ENCODE data around the gene HGS. TPM values are rescaled to one million over a fixed set of nuclear protein-coding genes. Genes with fewer than 3 reads are reported as not detected.

Gene HGS
- total RNA-seq, 4 donors from 2014 or later = 96.1 to 205 (median 150) TPM

DNA sequence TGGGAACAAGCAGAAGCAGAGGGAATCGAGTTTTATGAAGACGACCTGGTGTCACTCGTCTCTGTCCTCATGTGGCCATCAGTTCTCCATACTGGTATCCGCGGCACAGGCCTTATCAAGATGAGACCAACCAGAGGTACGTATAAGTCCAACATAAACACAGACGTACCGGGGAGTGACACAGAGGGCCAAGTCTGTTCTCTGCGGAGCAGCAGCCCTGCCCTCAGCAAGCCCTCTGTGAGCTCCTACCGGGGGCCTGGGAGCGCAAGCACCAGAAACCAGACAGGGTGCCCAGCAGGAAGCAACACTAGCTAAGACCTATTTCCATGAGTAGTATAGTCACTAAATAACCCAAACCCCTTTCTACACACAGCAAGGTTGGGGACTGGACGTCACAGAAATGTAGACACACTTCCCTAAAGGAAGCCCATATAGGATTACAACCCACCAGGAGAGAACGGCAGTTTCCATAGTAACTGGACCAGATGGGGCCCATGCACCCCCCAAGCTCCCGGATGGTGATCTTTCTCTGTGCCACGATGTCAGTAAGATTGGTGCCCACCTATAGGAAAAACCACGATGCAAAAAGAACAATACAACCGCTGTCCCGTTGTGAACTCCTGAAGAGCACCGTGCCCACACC lies 1.1 kb upstream of the HGS start:
- Histone ChIP-seq H3K27me3 (no peaks in the 10 kb centered on the region), H3K4me3 (peak overlapping the region; percentile 55 to 99 (median 98)), H3K36me3 (no peaks in the 10 kb centered on the region), H3K4me1 (peaks cover 19 to 28% (median 21%) of the 10 kb centered on the region in 4 donors), H3K27ac (peak overlapping the region in 3 of 4 donors; percentile 90 to 94 (median 93)), H3K9me3 (no peaks in the 10 kb centered on the region)
- TF ChIP-seq EP300 (IDR thresholded peaks at IDR 0.05; ENCODE audit: low read depth) (no peak), POLR2A (IDR thresholded peaks at IDR 0.05) (no peak), POLR2AphosphoS5 (IDR thresholded peaks at IDR 0.05) (no peak)
- TF ChIP-seq, protein P1, sequence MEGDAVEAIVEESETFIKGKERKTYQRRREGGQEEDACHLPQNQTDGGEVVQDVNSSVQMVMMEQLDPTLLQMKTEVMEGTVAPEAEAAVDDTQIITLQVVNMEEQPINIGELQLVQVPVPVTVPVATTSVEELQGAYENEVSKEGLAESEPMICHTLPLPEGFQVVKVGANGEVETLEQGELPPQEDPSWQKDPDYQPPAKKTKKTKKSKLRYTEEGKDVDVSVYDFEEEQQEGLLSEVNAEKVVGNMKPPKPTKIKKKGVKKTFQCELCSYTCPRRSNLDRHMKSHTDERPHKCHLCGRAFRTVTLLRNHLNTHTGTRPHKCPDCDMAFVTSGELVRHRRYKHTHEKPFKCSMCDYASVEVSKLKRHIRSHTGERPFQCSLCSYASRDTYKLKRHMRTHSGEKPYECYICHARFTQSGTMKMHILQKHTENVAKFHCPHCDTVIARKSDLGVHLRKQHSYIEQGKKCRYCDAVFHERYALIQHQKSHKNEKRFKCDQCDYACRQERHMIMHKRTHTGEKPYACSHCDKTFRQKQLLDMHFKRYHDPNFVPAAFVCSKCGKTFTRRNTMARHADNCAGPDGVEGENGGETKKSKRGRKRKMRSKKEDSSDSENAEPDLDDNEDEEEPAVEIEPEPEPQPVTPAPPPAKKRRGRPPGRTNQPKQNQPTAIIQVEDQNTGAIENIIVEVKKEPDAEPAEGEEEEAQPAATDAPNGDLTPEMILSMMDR (IDR thresholded peaks at IDR 0.05) = no peak
- no peak for DNase-seq
- intact Hi-C loops (cut with DNase I; ENCODE audit: low total_unique reads) = no loop called here
- WGBS, 2 donors (ENCODE audit: low coverage in 1 of 2) = 40 to 50% methylated on average over 3 to 19 of the region's 19 CpGs
- in situ Hi-C loops (cut with MboI; ENCODE audit: low pct_ligation_motif_present in 1 of 4, low pct_unique_long_range_greater_than_20kb in 1 of 4, low sequenced_read_pairs in 3 of 4) = no loop called here

GRCh38 chr17:81683208-81683583 lies 615 bp upstream of the HGS start:
- Histone ChIP-seq H3K27ac (peak overlapping the region; percentile 79 to 94 (median 92)), H3K27me3 (no peaks in the 10 kb centered on the region), H3K9me3 (no peaks in the 10 kb centered on the region), H3K36me3 (peaks cover 0 to 4% (median under 1%) of the 10 kb centered on the region in 4 donors), H3K4me1 (peaks cover 19 to 28% (median 21%) of the 10 kb centered on the region in 4 donors), H3K4me3 (peak overlapping the region; percentile 55 to 99 (median 98))
- WGBS, 2 donors (ENCODE audit: low coverage in 1 of 2) = 0% methylated on average over 36 of the region's 37 CpGs; no CpG with 5 or more reads in 1 of the 2 donors
- intact Hi-C loops (cut with DNase I; ENCODE audit: low total_unique reads) = no loop called here
- DNase-seq = no peak
- TF ChIP-seq POLR2AphosphoS5 (IDR thresholded peaks at IDR 0.05) (no peak), EP300 (IDR thresholded peaks at IDR 0.05; ENCODE audit: low read depth) (no peak), POLR2A (IDR thresholded peaks at IDR 0.05) (no peak)
- TF ChIP-seq, protein P1 (IDR thresholded peaks at IDR 0.05) = no peak
- in situ Hi-C loops (cut with MboI; ENCODE audit: low pct_ligation_motif_present in 1 of 4, low pct_unique_long_range_greater_than_20kb in 1 of 4, low sequenced_read_pairs in 3 of 4) = no loop called here

DNA sequence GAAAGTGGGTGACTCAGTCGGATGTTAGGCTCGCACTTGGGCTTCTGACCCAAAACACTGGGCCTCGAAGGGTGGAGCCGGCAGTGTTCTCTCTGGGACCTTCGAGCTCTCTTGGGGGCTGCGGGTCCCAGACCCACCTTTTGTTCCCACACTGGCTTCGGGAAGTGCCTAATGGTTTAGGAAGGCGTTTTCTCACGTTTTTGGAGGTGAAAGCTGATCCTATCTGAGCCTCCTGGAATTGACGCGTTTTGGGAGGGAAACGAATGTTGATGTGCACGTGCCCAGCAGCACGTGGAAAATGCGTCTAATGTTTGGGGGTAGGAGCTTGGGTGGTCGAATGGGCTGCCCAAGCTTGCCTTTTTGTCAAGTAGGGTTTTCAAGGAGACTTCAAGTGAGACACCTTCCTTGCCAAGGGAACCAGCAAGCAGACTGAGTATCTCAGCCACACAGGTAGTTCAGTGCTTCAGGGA lies 666 bp downstream of the HGS start:
- WGBS, 2 donors (ENCODE audit: low coverage in 1 of 2) = 3% methylated on average over 16 of the region's 16 CpGs; no CpG with 5 or more reads in 1 of the 2 donors
- H3K36me3 ChIP-seq = peaks cover 0 to 17% (median 4%) of the 10 kb centered on the region in 4 donors
- peak overlapping the region; percentile 79 to 94 (median 92) for H3K27ac ChIP-seq
- intact Hi-C loops (cut with DNase I; ENCODE audit: low total_unique reads) = no loop called here
- DNase-seq = peak; percentile 25
- H3K27me3 ChIP-seq = no peaks in the 10 kb centered on the region
- H3K4me1 ChIP-seq = peaks cover 19 to 28% (median 21%) of the 10 kb centered on the region in 4 donors
- TF ChIP-seq EP300 (IDR thresholded peaks at IDR 0.05; ENCODE audit: low read depth) (no peak), POLR2AphosphoS5 (IDR thresholded peaks at IDR 0.05) (no peak), POLR2A (IDR thresholded peaks at IDR 0.05) (no peak)
- TF ChIP-seq, protein P1 (IDR thresholded peaks at IDR 0.05) = no peak
- in situ Hi-C loops (cut with MboI; ENCODE audit: low pct_ligation_motif_present in 1 of 4, low pct_unique_long_range_greater_than_20kb in 1 of 4, low sequenced_read_pairs in 3 of 4) = no loop called here
- peak overlapping the region; percentile 95 to 99 (median 98) for H3K4me3 ChIP-seq
- H3K9me3 ChIP-seq = no peaks in the 10 kb centered on the region

DNA sequence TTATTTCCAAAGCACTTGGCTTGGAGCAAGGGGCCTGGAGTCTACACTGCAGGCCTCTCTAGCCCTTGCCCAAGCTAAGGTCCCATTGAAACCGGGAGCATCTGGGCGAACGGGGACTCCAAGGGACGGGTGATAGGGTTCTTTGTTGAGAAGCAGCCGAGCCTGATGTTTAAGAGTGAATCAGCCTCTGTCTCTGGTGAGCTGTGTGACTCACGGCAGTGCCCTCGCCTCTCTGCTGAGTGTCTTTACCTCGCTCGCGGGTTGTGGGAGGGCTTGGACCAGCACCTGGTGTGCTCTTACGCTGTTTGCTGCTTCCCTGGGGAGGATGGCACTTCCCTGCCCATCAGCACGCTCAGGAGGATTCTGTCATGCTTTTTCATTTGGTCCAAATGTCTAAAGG lies 1.3 kb downstream of the HGS start:
- WGBS, 2 donors (ENCODE audit: low coverage in 1 of 2) = 66% methylated on average over 12 of the region's 12 CpGs; no CpG with 5 or more reads in 1 of the 2 donors
- H3K4me1 ChIP-seq = peaks cover 19 to 28% (median 21%) of the 10 kb centered on the region in 4 donors
- peak overlapping the region in 2 of 4 donors; percentile 90 to 94 for H3K27ac ChIP-seq
- no peaks in the 10 kb centered on the region for H3K27me3 ChIP-seq
- H3K4me3 ChIP-seq = peak overlapping the region in 3 of 4 donors; percentile 98 to 99 (median 99)
- no peak for DNase-seq
- peaks cover 0 to 20% (median 7%) of the 10 kb centered on the region in 4 donors for H3K36me3 ChIP-seq
- no peaks in the 10 kb centered on the region for H3K9me3 ChIP-seq
- no peak for TF ChIP-seq POLR2AphosphoS5 (IDR thresholded peaks at IDR 0.05)
- TF ChIP-seq, protein P1 (IDR thresholded peaks at IDR 0.05) = no peak
- no peak for TF ChIP-seq POLR2A (IDR thresholded peaks at IDR 0.05)
- no peak for TF ChIP-seq EP300 (IDR thresholded peaks at IDR 0.05; ENCODE audit: low read depth)
- intact Hi-C loops (cut with DNase I; ENCODE audit: low total_unique reads) = no loop called here
- in situ Hi-C loops (cut with MboI; ENCODE audit: low pct_ligation_motif_present in 1 of 4, low pct_unique_long_range_greater_than_20kb in 1 of 4, low sequenced_read_pairs in 3 of 4) = no loop called here

Data from transverse colon (tissue), 4 donors.